ENCODE measurements around the gene RHOH.

Gene RHOH

GRCh38 chr4:40295572-40295971 is 98.7 kb downstream of the RHOH start:
- no peak for DNase-seq (ENCODE audit: low spot score)
